CD4-positive, CD25-positive, alpha-beta regulatory T cell (primary cell): ENCODE measurements around the gene FAM234A. TPM values are rescaled to one million over a fixed set of nuclear protein-coding genes. Genes with fewer than 3 reads are reported as not detected.

Experiments used
- ATAC-seq, 2 donors: fragments of 150-1000 bp; cut with Tn5 transposase; one replicate each; pipeline ENCODE4 v1.10.0; 2021; ENCODE audit warnings: low read depth in 2 of 2, moderate number of reproducible peaks in 2 of 2, moderate library complexity in 1 of 2
- DNase-seq, 3 donors: peaks; one replicate each; pipeline versions ENCODE4 v3.0.0 to v3.0.0-alpha.2; 2012 to 2022; ENCODE audit warnings: mixed read lengths in 1 of 3
- H3K27ac ChIP-seq: one replicate; pipeline ENCODE4 v1.7.0; 2013; ENCODE audit warnings: mild to moderate bottlenecking, low read length; ENCODE audit not compliant: insufficient read depth, poor library complexity, severe bottlenecking
- H3K27me3 ChIP-seq: one replicate; pipeline ENCODE4 v1.7.0; 2013; ENCODE audit warnings: low read length; ENCODE audit not compliant: control insufficient read depth, insufficient read depth
- H3K36me3 ChIP-seq: one replicate; pipeline ENCODE4 v1.7.0; 2013; ENCODE audit warnings: mild to moderate bottlenecking, low read length, moderate library complexity; ENCODE audit not compliant: control insufficient read depth, insufficient read depth
- H3K4me1 ChIP-seq: 2 replicates; pipeline ENCODE4 v1.7.0; 2013; ENCODE audit warnings: mild to moderate bottlenecking, low read length; ENCODE audit not compliant: insufficient read depth, control insufficient read depth, poor library complexity, severe bottlenecking
- H3K4me3 ChIP-seq: one replicate; pipeline ENCODE4 v1.7.0; 2013; ENCODE audit warnings: low read depth, mild to moderate bottlenecking, low read length, moderate library complexity
- H3K9me3 ChIP-seq, 2 experiments: 1 replicate in 1 of 2; 2 replicates in 1 of 2; pipeline ENCODE4 v1.7.0; 2013; ENCODE audit warnings: low read length in 2 of 2, mild to moderate bottlenecking in 1 of 2, moderate library complexity in 1 of 2; ENCODE audit not compliant: control insufficient read depth in 2 of 2
- H3K27ac Mint-ChIP-seq, 3 donors: one replicate each; pipeline ENCODE4 v1.8.0; 2020 to 2022; ENCODE audit warnings: mild to moderate bottlenecking in 3 of 3, mixed read lengths in 3 of 3, moderate library complexity in 2 of 3
- H3K27me3 Mint-ChIP-seq: one replicate; pipeline ENCODE4 v1.8.0; 2022; ENCODE audit warnings: mild to moderate bottlenecking, mixed read lengths
- H3K36me3 Mint-ChIP-seq: one replicate; pipeline ENCODE4 v1.8.0; 2020; ENCODE audit warnings: mixed read lengths
- H3K4me1 Mint-ChIP-seq, 4 donors: one replicate each; pipeline ENCODE4 v1.8.0; 2020 to 2022; ENCODE audit warnings: mixed read lengths in 4 of 4, mild to moderate bottlenecking in 1 of 4
- H3K4me3 Mint-ChIP-seq, 4 donors: one replicate each; pipeline ENCODE4 v1.8.0; 2020 to 2022; ENCODE audit warnings: mild to moderate bottlenecking in 4 of 4, mixed read lengths in 4 of 4, moderate library complexity in 3 of 4
- H3K9me3 Mint-ChIP-seq, 7 donors: one replicate each; pipeline ENCODE4 v1.8.0; 2020 to 2022; ENCODE audit warnings: mixed read lengths in 7 of 7, mild to moderate bottlenecking in 3 of 7, moderate library complexity in 2 of 7
- polyA plus RNA-seq, 4 donors: library from polyadenylated mRNA; unstranded; fragments of 300-500 nt; fragmentation: Illumina TruSeq; gene quantifications; one replicate each; pipeline ENCODE4 v1.2.3, GENCODE V29; 2021
- total RNA-seq: library from RNA; stranded (reverse); gene quantifications from one replicate; pipeline ENCODE4 v1.2.3, GENCODE V29; 2022

FAM234A gene
- total and polyA plus RNA-seq, 5 donors from 2014 or later = 15.3 to 26.5 (median 22.1) TPM

DNA sequence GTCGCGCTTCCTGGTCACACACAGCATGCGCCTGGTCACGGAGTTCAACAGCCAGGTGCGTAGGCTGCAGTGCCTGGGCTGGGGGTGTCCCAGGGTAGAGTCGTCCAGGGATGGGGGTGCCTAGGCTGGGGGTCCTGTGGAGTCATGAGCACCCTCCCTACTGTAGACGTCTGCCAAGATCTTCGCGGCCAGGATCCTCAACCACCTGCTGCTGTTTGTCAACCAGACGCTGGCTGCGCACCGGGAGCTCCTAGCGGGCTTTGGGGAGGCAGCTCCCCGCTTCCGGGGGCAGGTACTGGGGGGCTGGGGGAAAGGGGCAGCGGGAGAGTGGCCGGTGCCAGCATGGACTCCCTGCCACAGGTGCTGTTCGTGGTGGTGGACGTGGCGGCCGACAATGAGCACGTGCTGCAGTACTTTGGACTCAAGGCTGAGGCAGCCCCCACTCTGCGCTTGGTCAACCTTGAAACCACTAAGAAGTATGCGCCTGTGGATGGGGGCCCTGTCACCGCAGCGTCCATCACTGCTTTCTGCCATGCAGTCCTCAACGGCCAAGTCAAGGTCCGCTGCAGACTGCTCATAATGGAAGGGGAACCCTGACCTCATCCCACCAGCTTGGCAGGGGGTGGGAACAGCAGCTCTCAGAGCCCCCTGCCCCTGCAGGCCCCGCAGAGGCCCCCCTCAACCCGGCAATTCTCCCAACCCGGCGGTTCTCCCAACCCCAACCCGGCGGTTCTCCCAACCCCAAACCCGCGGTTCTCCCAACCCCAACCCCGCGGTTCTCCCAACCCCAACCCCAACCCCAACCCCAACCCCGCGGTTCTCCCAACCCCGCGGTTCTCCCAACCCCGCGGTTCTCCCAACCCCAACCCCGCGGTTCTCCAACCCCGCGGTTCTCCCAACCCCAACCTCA is 50.8 kb downstream of the FAM234A start:
- Histone ChIP-seq H3K36me3 (peaks cover 9% of the 10 kb centered on the region), H3K27ac (no peak overlapping the region), H3K9me3 (no peaks in the 10 kb centered on the region), H3K27me3 (no peaks in the 10 kb centered on the region), H3K4me3 (no peak overlapping the region), H3K4me1 (peaks cover 10% of the 10 kb centered on the region)
- Mint-ChIP-seq H3K27me3 (peaks cover 5% of the 10 kb centered on the region), H3K4me1 (no peaks in the 10 kb centered on the region), H3K36me3 (peaks cover 8% of the 10 kb centered on the region), H3K4me3 (no peak overlapping the region), H3K27ac (no peak overlapping the region), H3K9me3 (no peaks in the 10 kb centered on the region)
- no peak for ATAC-seq
- DNase-seq = no peak

DNA sequence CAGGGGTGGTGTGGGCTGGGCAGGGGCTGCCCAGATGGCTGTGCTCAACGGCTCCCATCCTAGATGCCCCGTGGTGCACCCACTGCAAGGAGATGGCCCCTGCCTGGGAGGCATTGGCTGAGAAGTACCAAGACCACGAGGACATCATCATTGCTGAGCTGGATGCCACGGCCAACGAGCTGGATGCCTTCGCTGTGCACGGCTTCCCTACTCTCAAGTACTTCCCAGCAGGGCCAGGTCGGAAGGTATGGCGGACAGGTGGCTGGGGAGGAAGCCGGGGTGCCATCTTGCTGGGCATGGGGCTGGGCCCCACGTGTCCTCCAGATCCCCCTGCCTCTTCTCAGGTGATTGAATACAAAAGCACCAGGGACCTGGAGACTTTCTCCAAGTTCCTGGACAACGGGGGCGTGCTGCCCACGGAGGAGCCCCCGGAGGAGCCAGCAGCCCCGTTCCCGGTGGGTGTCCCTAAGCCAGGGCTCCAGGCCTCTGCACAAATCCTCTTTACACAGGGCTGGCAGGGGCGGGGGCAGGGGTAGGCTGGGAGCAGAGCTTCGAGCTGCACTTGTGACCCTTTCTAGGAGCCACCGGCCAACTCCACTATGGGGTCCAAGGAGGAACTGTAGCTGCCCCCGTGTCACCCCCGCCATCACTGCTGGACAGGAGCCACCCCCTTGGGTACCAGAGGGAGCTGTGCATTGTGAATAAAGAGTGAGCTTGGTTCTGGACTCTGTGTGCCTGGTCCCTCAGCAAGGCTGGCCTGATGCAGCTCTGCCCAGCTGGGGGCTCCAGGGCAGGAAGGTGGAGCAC is 52.1 kb downstream of the FAM234A start:
- Mint-ChIP-seq H3K4me1 (no peaks in the 10 kb centered on the region), H3K27me3 (peaks cover 5% of the 10 kb centered on the region), H3K9me3 (no peaks in the 10 kb centered on the region), H3K4me3 (no peak overlapping the region), H3K27ac (peak overlapping the region in 1 of 3 donors; percentile 85), H3K36me3 (peaks cover 8% of the 10 kb centered on the region)
- no peaks in the 10 kb centered on the region for H3K27me3 ChIP-seq
- no peaks in the 10 kb centered on the region for H3K4me1 ChIP-seq
- no peaks in the 10 kb centered on the region for H3K9me3 ChIP-seq
- peaks cover 15% of the 10 kb centered on the region for H3K36me3 ChIP-seq
- H3K27ac ChIP-seq = no peak overlapping the region
- no peak overlapping the region for H3K4me3 ChIP-seq
- DNase-seq (no peak), ATAC-seq (no peak)

GRCh38 chr16:287298-287811 is 52.7 kb downstream of the FAM234A start:
- Mint-ChIP-seq H3K4me1 (no peaks in the 10 kb centered on the region), H3K27ac (no peak overlapping the region), H3K4me3 (no peak overlapping the region), H3K36me3 (peaks cover 8% of the 10 kb centered on the region), H3K27me3 (peaks cover 5% of the 10 kb centered on the region), H3K9me3 (no peaks in the 10 kb centered on the region)
- Histone ChIP-seq H3K27ac (no peak overlapping the region), H3K36me3 (peaks cover 20% of the 10 kb centered on the region), H3K4me1 (no peaks in the 10 kb centered on the region), H3K4me3 (no peak overlapping the region), H3K27me3 (no peaks in the 10 kb centered on the region), H3K9me3 (no peaks in the 10 kb centered on the region)
- DNase-seq = no peak
- ATAC-seq = no peak

DNA sequence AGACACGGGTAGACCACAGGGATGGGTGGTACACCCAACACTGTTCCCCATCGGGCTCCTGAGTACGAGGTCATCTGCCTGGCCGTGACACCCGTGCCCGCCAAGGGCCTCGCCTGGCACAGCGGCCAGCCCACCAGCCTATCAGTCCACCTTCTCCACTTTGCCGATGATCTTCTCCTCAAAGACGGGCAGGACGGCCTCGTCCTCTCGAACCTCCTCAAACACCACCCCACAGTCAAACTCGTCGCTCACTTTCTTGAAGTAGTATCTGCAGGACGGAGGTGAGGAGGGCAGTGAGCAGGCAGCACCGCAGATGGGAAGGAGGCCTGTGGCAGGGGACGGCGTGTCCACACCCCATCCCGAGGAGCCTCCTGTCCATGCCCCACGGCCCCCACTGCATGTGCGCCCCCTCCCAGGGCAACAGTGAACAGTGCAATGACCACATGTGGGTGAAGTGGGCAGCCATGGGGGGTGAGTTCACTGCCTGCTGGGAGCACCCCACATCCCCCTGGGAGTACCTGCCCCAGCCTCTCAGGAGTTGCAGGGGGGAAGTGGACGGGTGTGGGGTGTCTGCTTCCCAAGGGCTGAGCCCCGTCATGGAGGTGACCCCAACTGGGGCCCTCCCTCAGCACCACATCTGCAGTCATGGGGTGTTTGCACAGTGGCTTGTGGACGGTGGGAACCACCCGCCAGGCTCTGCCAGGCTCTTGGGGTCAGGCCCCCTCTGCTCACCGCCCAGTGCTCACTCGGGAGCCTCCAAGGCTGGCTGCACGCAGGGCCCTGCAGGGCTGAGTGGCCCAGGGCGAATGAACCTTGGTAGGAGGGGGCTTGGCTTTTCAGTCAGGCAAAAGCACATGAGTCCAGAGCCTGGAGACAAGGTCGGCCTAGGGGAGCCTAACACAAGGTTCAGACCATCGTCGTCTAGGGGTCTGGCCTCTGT is 53.6 kb downstream of the FAM234A start:
- H3K4me1 Mint-ChIP-seq = no peaks in the 10 kb centered on the region
- no peak overlapping the region for H3K27ac ChIP-seq
- peaks cover 5% of the 10 kb centered on the region for H3K27me3 Mint-ChIP-seq
- no peaks in the 10 kb centered on the region for H3K9me3 Mint-ChIP-seq
- no peaks in the 10 kb centered on the region for H3K4me1 ChIP-seq
- H3K36me3 Mint-ChIP-seq = peaks cover 14% of the 10 kb centered on the region
- ATAC-seq (no peak), DNase-seq (no peak)
- H3K4me3 ChIP-seq = no peak overlapping the region
- H3K9me3 ChIP-seq = no peaks in the 10 kb centered on the region
- no peak overlapping the region for H3K4me3 Mint-ChIP-seq
- H3K27me3 ChIP-seq = no peaks in the 10 kb centered on the region
- H3K36me3 ChIP-seq = peaks cover 28% of the 10 kb centered on the region
- H3K27ac Mint-ChIP-seq = no peak overlapping the region

DNA sequence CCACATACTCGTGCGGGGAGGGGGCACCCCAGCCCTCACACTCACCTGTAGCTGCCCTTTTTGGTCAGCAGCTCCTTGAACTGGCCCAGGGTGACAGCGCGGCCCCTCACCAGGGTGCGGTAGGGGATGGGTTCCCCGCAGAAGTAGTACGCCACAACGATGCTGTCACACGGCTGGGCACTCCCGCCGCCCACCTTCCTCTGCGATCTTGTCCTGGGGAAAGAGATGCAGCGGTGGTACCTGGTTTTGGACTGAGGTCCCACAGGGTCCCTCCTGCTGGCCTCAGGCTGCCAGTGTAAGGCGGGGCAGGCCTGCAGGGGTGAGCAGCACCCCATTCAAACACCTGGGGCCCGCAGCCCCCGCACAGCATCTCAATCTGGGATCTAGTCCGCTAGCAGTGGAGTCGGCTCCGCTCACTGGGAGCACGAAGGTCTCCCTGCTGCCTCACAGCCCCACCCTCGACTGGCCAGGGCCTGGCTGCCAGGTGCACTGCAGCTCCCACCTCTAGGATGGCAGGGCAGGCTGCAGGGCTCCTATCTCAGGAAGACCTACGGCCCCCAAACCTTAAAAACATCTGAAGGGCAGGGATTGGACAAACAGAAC is 54.9 kb downstream of the FAM234A start:
- Histone ChIP-seq H3K36me3 (peaks cover 29% of the 10 kb centered on the region), H3K27ac (no peak overlapping the region), H3K27me3 (no peaks in the 10 kb centered on the region), H3K4me1 (no peaks in the 10 kb centered on the region), H3K4me3 (no peak overlapping the region), H3K9me3 (no peaks in the 10 kb centered on the region)
- no peaks in the 10 kb centered on the region for H3K4me1 Mint-ChIP-seq
- H3K9me3 Mint-ChIP-seq = peaks cover 0 to 2% (median 0%) of the 10 kb centered on the region in 7 donors
- DNase-seq (no peak), ATAC-seq (no peak)
- H3K36me3 Mint-ChIP-seq = peaks cover 14% of the 10 kb centered on the region
- no peak overlapping the region for H3K27ac Mint-ChIP-seq
- peaks cover 5% of the 10 kb centered on the region for H3K27me3 Mint-ChIP-seq
- no peak overlapping the region for H3K4me3 Mint-ChIP-seq

- ATAC-seq (no peak), DNase-seq (no peak)
- H3K4me3 Mint-ChIP-seq = no peak overlapping the region
- Histone ChIP-seq H3K4me1 (no peaks in the 10 kb centered on the region), H3K36me3 (peaks cover 29% of the 10 kb centered on the region), H3K9me3 (no peaks in the 10 kb centered on the region), H3K27me3 (no peaks in the 10 kb centered on the region), H3K4me3 (no peak overlapping the region), H3K27ac (no peak overlapping the region)
- H3K27ac Mint-ChIP-seq = no peak overlapping the region
- peaks cover 5% of the 10 kb centered on the region for H3K27me3 Mint-ChIP-seq
- peaks cover 0 to 2% (median 0%) of the 10 kb centered on the region in 7 donors for H3K9me3 Mint-ChIP-seq
- H3K36me3 Mint-ChIP-seq = peaks cover 14% of the 10 kb centered on the region
- no peaks in the 10 kb centered on the region for H3K4me1 Mint-ChIP-seq
These were observed 55.5 kb downstream of the FAM234A start for GRCh38 chr16:290015-290680.
